Measurements from ENCODE around the gene USP48. TPM values are rescaled to one million over a fixed set of nuclear protein-coding genes. Genes with fewer than 3 reads are reported as not detected.

The USP48 gene
- total and polyA plus RNA-seq, 2 of the 4 experiments (the other 2 are of a cell fraction) = 24.7 to 25.0 TPM

- H3K27me3 ChIP-seq (ENCODE audit: control insufficient read depth, insufficient read depth, low read length) = no peaks in the 10 kb centered on the region
- ChIA-PET POLR2A (ENCODE audit: unreplicated experiment) (no interaction called here), CTCF (no interaction called here)
- no peak overlapping the region for H2BK20ac ChIP-seq (ENCODE audit: low read depth, low read length)
- H3K23ac ChIP-seq (ENCODE audit: low read depth, low read length) = no peak overlapping the region
- H3K9ac ChIP-seq (ENCODE audit: low read depth, low read length) = no peak overlapping the region
- H3K4me2 ChIP-seq (ENCODE audit: low read depth, low read length) = no peak overlapping the region
- H3K18ac ChIP-seq (ENCODE audit: low read depth, low read length) = no peak overlapping the region
- no peak overlapping the region for H2AK9ac ChIP-seq (replicated peaks; ENCODE audit: low read depth, low read length, poor library complexity)
- H4K8ac ChIP-seq (ENCODE audit: low read depth in 2 of 2, low read length in 2 of 2) = no peak overlapping the region
- no TSS peak for BruUV-seq (replicated peaks)
- no peak overlapping the region for H3K27ac ChIP-seq (ENCODE audit: insufficient read depth, low read length)
- no peaks in the 10 kb centered on the region; the same call in 1 of the 2 replicates for H4K20me1 ChIP-seq (ENCODE audit: insufficient read depth, low read length)
- no peak overlapping the region for H2AK5ac ChIP-seq (ENCODE audit: low read depth, low read length)
- no peak overlapping the region for H3K14ac ChIP-seq (replicated peaks; ENCODE audit: low read depth, low read length)
- H2AFZ ChIP-seq (replicated peaks; ENCODE audit: low read length, poor library complexity) = no peak overlapping the region
- H2BK120ac ChIP-seq (ENCODE audit: low read depth, low read length) = no peak overlapping the region
- in situ Hi-C loops (cut with MboI; ENCODE audit: low sequenced_read_pairs) (no loop called here), dilution Hi-C loops (cut with HindIII; ENCODE audit: low sequenced_read_pairs, unreplicated experiment) (no loop called here), intact Hi-C loops (cut with micrococcal nuclease) (no loop called here)
- no peak for TF ChIP-seq RFX5 (IDR thresholded peaks at IDR 0.05; ENCODE audit: low read depth, low read length)
- H3K56ac ChIP-seq (ENCODE audit: extremely low read depth, insufficient read depth, low read length) = no peak overlapping the region
- ATAC-seq (ENCODE audit: low read depth) = no peak
- peaks cover 78% of the 10 kb centered on the region for H3K36me3 ChIP-seq (ENCODE audit: control insufficient read depth, insufficient read depth, low read length)
- no peak for DNase-seq
- no peaks in the 10 kb centered on the region for H3K4me1 ChIP-seq (ENCODE audit: control insufficient read depth, insufficient read depth, low read length)
- H3K9me1 ChIP-seq (ENCODE audit: insufficient read depth, low read length) = no peaks in the 10 kb centered on the region
- H4K91ac ChIP-seq (ENCODE audit: insufficient read depth, low read depth, low read length) = no peak overlapping the region
- H2BK15ac ChIP-seq (ENCODE audit: low read depth, low read length) = no peak overlapping the region
- no peak overlapping the region for H4K5ac ChIP-seq (ENCODE audit: low read depth, low read length)
- no peak overlapping the region for H3K4ac ChIP-seq (ENCODE audit: low read depth, low read length)
- no peak overlapping the region for H3K4me3 ChIP-seq (ENCODE audit: insufficient read depth, low read depth, low read length)
- H2BK5ac ChIP-seq (ENCODE audit: low read depth, low read length, poor library complexity, severe bottlenecking) = no peak overlapping the region
- peaks cover 4% of the 10 kb centered on the region; the same call in 1 of the 2 replicates for H3K9me3 ChIP-seq (ENCODE audit: control insufficient read depth, insufficient read depth, low read length)
- WGBS, 2 experiments (ENCODE audit: extremely low coverage in 2 of 2, insufficient read length in 1 of 2) = 98% methylated on average over 8 of the region's 17 CpGs; no CpG with 5 or more reads in 1 of the 2 experiments
- H3K79me1 ChIP-seq (ENCODE audit: low read depth in 1 of 2, low read length in 2 of 2) = no peaks in the 10 kb centered on the region
These were observed 46.3 kb upstream of the USP48 start for GRCh38 chr1:21829294-21829693.

All from IMR-90 (cell line).